Suppressor macrophage treated with lipopolysaccharide for 4 hours (primary cell): ENCODE measurements around the gene NSG2.

ENCODE experiments used
- DNase-seq: peaks from one replicate; pipeline ENCODE4 v3.0.0-alpha.2; 2020

The NSG2 gene

GRCh38 chr5:174045470-174046025, at the start of gene NSG2:
TSS of gene NSG2 (plus strand) at chr5:174045706. CDS start at chr5:174046756, 1,050 bp downstream.
- peak; percentile 40 for DNase-seq

- DNase-seq: no peak
These were observed 48.2 kb upstream of the NSG2 start for GRCh38 chr5:173997331-173997730.

GRCh38 chr5:173998531-173998930, 47.0 kb upstream of the NSG2 start:
- DNase-seq: no peak

- DNase-seq: no peak
These were observed 45.4 kb upstream of the NSG2 start for GRCh38 chr5:174000076-174000475.

- DNase-seq: no peak
These were observed 41.7 kb upstream of the NSG2 start for GRCh38 chr5:174003795-174004194.

- no peak for DNase-seq
These were observed 36.6 kb upstream of the NSG2 start for GRCh38 chr5:174008922-174009321.

- DNase-seq: no peak
These were observed 35.1 kb upstream of the NSG2 start for GRCh38 chr5:174010365-174010764.

GRCh38 chr5:174011441-174011840, 34.1 kb upstream of the NSG2 start:
- DNase-seq: no peak

- DNase-seq: peak; percentile 59
These were observed 25.2 kb upstream of the NSG2 start for GRCh38 chr5:174020069-174020927.

GRCh38 chr5:174020928-174021304, 24.6 kb upstream of the NSG2 start:
- DNase-seq: no peak

GRCh38 chr5:174022384-174023095, 23.0 kb upstream of the NSG2 start:
- no peak for DNase-seq

GRCh38 chr5:174030286-174030685, 15.2 kb upstream of the NSG2 start:
- DNase-seq: no peak

- DNase-seq: no peak
These were observed 846 bp upstream of the NSG2 start for GRCh38 chr5:174044466-174045254.

- no peak for DNase-seq
These were observed 1.1 kb downstream of the NSG2 start for GRCh38 chr5:174046558-174046957.

- no peak for DNase-seq
These were observed 2.1 kb downstream of the NSG2 start for GRCh38 chr5:174047472-174048099.

- no peak for DNase-seq
These were observed 7.1 kb downstream of the NSG2 start for GRCh38 chr5:174052636-174053035.

- no peak for DNase-seq
These were observed 8.4 kb downstream of the NSG2 start for GRCh38 chr5:174053905-174054304.

- no peak for DNase-seq
These were observed 10.8 kb downstream of the NSG2 start for GRCh38 chr5:174056064-174056847.

- no peak for DNase-seq
These were observed 11.7 kb downstream of the NSG2 start for GRCh38 chr5:174057206-174057605.

GRCh38 chr5:174058433-174059122, 13.1 kb downstream of the NSG2 start:
- DNase-seq: no peak

GRCh38 chr5:174059247-174059646, 13.7 kb downstream of the NSG2 start:
- no peak for DNase-seq
